WTC11 (cell line): Measurements from ENCODE around the gene SLCO1B3. TPM values are rescaled to one million over a fixed set of nuclear protein-coding genes. Genes with fewer than 3 reads are reported as not detected.

Experiments
- ATAC-seq: fragments of 200-7000 bp; cut with Tn5 transposase; 2 replicates; pipeline ENCODE4 v1.10.0; 2021; ENCODE audit warnings: mild to moderate bottlenecking, moderate library complexity
- CTCF ChIA-PET: fragments of 300-600 bp; sonication (Branson Sonifier 250); formaldehyde crosslinking; loops from one replicate; lab custom pipeline; 2021; ENCODE audit warnings: antibody characterized with exemption; lab: Charles Lee
- POLR2A ChIA-PET: fragments of 350-600 bp; sonication (Branson Sonifier 250); formaldehyde crosslinking; loops from one replicate; lab custom pipeline; 2021; ENCODE audit warnings: antibody characterized with exemption; lab: Charles Lee
- DNase-seq: peaks from one replicate; pipeline ENCODE4 v3.0.0; 2021; ENCODE audit warnings: low spot score
- H3K27ac Mint-ChIP-seq: 2 replicates; pipeline ENCODE4 v1.8.0; 2021; ENCODE audit warnings: mixed read lengths
- H3K27me3 Mint-ChIP-seq: 2 replicates; pipeline ENCODE4 v1.8.0; 2021; ENCODE audit warnings: low read depth, mild to moderate bottlenecking, moderate library complexity, mixed read lengths
- H3K36me3 Mint-ChIP-seq: 2 replicates; pipeline ENCODE4 v1.8.0; 2021; ENCODE audit warnings: mixed read lengths
- H3K4me1 Mint-ChIP-seq: 2 replicates; pipeline ENCODE4 v1.8.0; 2022; ENCODE audit warnings: mixed read lengths
- H3K4me3 Mint-ChIP-seq: 2 replicates; pipeline ENCODE4 v1.8.0; 2021; ENCODE audit warnings: mild to moderate bottlenecking, moderate library complexity, mixed read lengths
- H3K9me3 Mint-ChIP-seq: 2 replicates; pipeline ENCODE4 v1.8.0; 2021; ENCODE audit warnings: mixed read lengths
- ARID4B ChIP-seq: sonication (generic); formaldehyde crosslinking; IDR thresholded peaks from 2 replicates; pipeline ENCODE4 v1.8.0; 2023; ENCODE audit warnings: missing genetic modification reagents, mild to moderate bottlenecking, borderline replicate concordance
- ESRRA ChIP-seq: sonication (generic); formaldehyde crosslinking; IDR thresholded peaks from 2 replicates; pipeline ENCODE4 v1.8.1; 2022; ENCODE audit warnings: mild to moderate bottlenecking, missing genetic modification reagents, borderline replicate concordance
- FOXK1 ChIP-seq: sonication (generic); formaldehyde crosslinking; IDR thresholded peaks from 2 replicates; pipeline ENCODE4 v1.8.0; 2022; ENCODE audit warnings: mild to moderate bottlenecking, moderate library complexity, missing genetic modification reagents
- GABPB1 ChIP-seq: sonication (generic); formaldehyde crosslinking; IDR thresholded peaks from 2 replicates; pipeline ENCODE4 v1.8.1; 2023; ENCODE audit warnings: mild to moderate bottlenecking, missing genetic modification reagents
- HMGA2 ChIP-seq: fragments of 250-450 bp; sonication (Bioruptor Pico); IDR thresholded peaks from 2 replicates; pipeline ENCODE4 v1.4.0; 2021; ENCODE audit warnings: mild to moderate bottlenecking, moderate library complexity
- IRF2 ChIP-seq: sonication (generic); formaldehyde crosslinking; IDR thresholded peaks from 2 replicates; pipeline ENCODE4 v1.8.0; 2022; ENCODE audit warnings: low read depth, missing genetic modification reagents, borderline replicate concordance
- MLX ChIP-seq: sonication (generic); formaldehyde crosslinking; IDR thresholded peaks from 2 replicates; pipeline ENCODE4 v1.8.1; 2023; ENCODE audit warnings: mild to moderate bottlenecking, missing genetic modification reagents, moderate library complexity
- NFATC4 ChIP-seq: fragments of 250-450 bp; sonication (Bioruptor Pico); IDR thresholded peaks from 2 replicates; pipeline ENCODE4 v1.9.0; 2021; ENCODE audit warnings: mild to moderate bottlenecking
- NFYB ChIP-seq: sonication (generic); formaldehyde crosslinking; conservative IDR thresholded peaks from 2 replicates; pipeline ENCODE4 v1.8.0; 2022; ENCODE audit warnings: low read depth, missing genetic modification reagents
- PRRX2 ChIP-seq: fragments of 250-450 bp; sonication (Bioruptor Pico); IDR thresholded peaks from 2 replicates; pipeline ENCODE4 v1.8.0; 2021; ENCODE audit warnings: mild to moderate bottlenecking
- SOX15 ChIP-seq: fragments of 250-450 bp; sonication (Bioruptor Pico); IDR thresholded peaks from 2 replicates; pipeline ENCODE4 v1.9.0; 2021; ENCODE audit warnings: mild to moderate bottlenecking
- ZNF121 ChIP-seq: sonication (generic); formaldehyde crosslinking; IDR thresholded peaks from 2 replicates; pipeline ENCODE4 v1.8.0; 2023; ENCODE audit warnings: missing genetic modification reagents
- ZNF263 ChIP-seq: sonication (generic); formaldehyde crosslinking; IDR thresholded peaks from 2 replicates; pipeline ENCODE4 v1.8.1; 2022; ENCODE audit warnings: low read depth, mild to moderate bottlenecking, moderate library complexity, missing genetic modification reagents
- ZNF416 ChIP-seq: fragments of 250-450 bp; sonication (Bioruptor Pico); IDR thresholded peaks from 2 replicates; pipeline ENCODE4 v1.9.0; 2021; ENCODE audit warnings: mild to moderate bottlenecking, inconsistent platforms
- total RNA-seq: library from RNA; stranded (reverse); gene quantifications from 3 replicates; pipeline ENCODE4 v1.2.3, GENCODE V29; 2021
- TF ChIP-seq, protein P1 (sequence below): fragments of 250-450 bp; sonication (Bioruptor Pico); IDR thresholded peaks from 2 replicates; pipeline ENCODE4 v1.9.0; 2021; ENCODE audit warnings: mild to moderate bottlenecking, borderline replicate concordance
- TF ChIP-seq, protein P2 (sequence below): sonication (generic); formaldehyde crosslinking; conservative IDR thresholded peaks from 2 replicates; pipeline ENCODE4 v1.8.1; 2022; ENCODE audit warnings: mild to moderate bottlenecking, missing genetic modification reagents
- TF ChIP-seq, protein P3 (sequence below): fragments of 250-450 bp; sonication (Bioruptor Pico); IDR thresholded peaks from 2 replicates; pipeline ENCODE4 v1.9.0; 2021; ENCODE audit warnings: mild to moderate bottlenecking
- TF ChIP-seq, protein P4 (sequence below): fragments of 250-450 bp; sonication (Bioruptor Pico); IDR thresholded peaks from 2 replicates; pipeline ENCODE4 v1.9.0; 2021; ENCODE audit warnings: mild to moderate bottlenecking
- TF ChIP-seq, protein P5 (sequence below): sonication (generic); formaldehyde crosslinking; IDR thresholded peaks from 2 replicates; pipeline ENCODE4 v1.8.0; 2022; ENCODE audit warnings: missing genetic modification reagents

SLCO1B3 gene
- total RNA-seq, 1 experiment from 2014 or later: not detected

DNA sequence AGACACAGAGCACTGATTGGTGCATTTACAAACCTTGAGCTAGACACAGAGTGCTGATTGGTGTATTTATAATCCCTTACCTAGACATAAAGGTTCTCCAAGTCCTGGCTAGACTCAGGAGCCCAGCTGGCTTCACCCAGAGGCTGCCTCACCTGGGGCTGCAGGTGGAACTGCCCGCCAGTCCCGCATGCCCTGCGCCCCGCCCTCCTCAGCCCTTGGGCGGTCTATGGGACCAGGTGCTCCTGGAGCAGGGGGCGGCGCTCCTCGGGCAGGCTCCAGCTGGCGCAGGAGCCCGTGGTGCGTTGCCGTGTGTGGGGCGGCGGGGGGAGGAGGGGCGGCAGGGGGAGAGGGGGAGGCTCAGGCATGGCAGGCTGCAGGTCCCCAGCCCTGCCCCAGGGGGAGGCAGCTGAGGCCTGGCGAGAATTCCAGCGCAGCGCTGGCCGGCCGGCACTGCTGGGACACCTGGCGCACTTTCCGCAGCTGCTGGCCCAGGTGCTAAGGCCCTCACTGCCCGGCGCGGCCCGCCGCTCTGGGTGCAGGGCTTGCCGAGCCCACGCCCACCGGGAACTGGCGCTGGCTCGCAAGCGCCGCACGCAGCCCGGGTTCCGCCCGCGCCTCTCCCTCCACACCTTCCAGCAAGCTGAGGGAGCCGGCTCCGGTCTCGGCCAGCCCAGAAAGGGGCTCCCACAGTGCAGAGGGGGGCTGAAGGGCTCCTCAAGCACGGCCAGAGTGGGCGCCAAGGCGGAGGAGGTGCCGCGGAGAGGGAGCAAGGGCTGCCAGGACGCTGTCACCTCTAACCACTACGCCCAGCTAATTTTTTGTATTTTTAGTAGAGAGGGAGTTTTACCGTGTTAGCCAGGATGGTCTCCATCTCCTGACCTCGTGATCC is 3.1 kb upstream of the SLCO1B3 start (continued):
- TF ChIP-seq MLX (CRISPR knock-in tag) (no peak), FOXK1 (no peak), PRRX2 (no peak), ESRRA (no peak), NFATC4 (no peak), NFYB (CRISPR knock-in tag) (no peak), IRF2 (CRISPR knock-in tag) (no peak), SOX15 (CRISPR knock-in tag) (no peak), ZNF263 (CRISPR knock-in tag) (no peak), HMGA2 (CRISPR knock-in tag) (no peak)
- TF ChIP-seq, protein P1, sequence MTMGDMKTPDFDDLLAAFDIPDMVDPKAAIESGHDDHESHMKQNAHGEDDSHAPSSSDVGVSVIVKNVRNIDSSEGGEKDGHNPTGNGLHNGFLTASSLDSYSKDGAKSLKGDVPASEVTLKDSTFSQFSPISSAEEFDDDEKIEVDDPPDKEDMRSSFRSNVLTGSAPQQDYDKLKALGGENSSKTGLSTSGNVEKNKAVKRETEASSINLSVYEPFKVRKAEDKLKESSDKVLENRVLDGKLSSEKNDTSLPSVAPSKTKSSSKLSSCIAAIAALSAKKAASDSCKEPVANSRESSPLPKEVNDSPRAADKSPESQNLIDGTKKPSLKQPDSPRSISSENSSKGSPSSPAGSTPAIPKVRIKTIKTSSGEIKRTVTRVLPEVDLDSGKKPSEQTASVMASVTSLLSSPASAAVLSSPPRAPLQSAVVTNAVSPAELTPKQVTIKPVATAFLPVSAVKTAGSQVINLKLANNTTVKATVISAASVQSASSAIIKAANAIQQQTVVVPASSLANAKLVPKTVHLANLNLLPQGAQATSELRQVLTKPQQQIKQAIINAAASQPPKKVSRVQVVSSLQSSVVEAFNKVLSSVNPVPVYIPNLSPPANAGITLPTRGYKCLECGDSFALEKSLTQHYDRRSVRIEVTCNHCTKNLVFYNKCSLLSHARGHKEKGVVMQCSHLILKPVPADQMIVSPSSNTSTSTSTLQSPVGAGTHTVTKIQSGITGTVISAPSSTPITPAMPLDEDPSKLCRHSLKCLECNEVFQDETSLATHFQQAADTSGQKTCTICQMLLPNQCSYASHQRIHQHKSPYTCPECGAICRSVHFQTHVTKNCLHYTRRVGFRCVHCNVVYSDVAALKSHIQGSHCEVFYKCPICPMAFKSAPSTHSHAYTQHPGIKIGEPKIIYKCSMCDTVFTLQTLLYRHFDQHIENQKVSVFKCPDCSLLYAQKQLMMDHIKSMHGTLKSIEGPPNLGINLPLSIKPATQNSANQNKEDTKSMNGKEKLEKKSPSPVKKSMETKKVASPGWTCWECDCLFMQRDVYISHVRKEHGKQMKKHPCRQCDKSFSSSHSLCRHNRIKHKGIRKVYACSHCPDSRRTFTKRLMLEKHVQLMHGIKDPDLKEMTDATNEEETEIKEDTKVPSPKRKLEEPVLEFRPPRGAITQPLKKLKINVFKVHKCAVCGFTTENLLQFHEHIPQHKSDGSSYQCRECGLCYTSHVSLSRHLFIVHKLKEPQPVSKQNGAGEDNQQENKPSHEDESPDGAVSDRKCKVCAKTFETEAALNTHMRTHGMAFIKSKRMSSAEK (CRISPR knock-in tag): no peak
- TF ChIP-seq, protein P2, sequence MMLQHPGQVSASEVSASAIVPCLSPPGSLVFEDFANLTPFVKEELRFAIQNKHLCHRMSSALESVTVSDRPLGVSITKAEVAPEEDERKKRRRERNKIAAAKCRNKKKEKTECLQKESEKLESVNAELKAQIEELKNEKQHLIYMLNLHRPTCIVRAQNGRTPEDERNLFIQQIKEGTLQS (CRISPR knock-in tag): no peak

GRCh38 chr12:20808521-20808920 is 2.0 kb upstream of the SLCO1B3 start:
- CTCF ChIA-PET: no interaction called here
- Mint-ChIP-seq H3K9me3 (peaks cover 10% of the 10 kb centered on the region), H3K4me3 (no peak overlapping the region), H3K27ac (no peak overlapping the region)
- peak; percentile 42; the same call in 1 of the 2 replicates for TF ChIP-seq GABPB1 (CRISPR knock-in tag)
- TF ChIP-seq, protein P3, sequence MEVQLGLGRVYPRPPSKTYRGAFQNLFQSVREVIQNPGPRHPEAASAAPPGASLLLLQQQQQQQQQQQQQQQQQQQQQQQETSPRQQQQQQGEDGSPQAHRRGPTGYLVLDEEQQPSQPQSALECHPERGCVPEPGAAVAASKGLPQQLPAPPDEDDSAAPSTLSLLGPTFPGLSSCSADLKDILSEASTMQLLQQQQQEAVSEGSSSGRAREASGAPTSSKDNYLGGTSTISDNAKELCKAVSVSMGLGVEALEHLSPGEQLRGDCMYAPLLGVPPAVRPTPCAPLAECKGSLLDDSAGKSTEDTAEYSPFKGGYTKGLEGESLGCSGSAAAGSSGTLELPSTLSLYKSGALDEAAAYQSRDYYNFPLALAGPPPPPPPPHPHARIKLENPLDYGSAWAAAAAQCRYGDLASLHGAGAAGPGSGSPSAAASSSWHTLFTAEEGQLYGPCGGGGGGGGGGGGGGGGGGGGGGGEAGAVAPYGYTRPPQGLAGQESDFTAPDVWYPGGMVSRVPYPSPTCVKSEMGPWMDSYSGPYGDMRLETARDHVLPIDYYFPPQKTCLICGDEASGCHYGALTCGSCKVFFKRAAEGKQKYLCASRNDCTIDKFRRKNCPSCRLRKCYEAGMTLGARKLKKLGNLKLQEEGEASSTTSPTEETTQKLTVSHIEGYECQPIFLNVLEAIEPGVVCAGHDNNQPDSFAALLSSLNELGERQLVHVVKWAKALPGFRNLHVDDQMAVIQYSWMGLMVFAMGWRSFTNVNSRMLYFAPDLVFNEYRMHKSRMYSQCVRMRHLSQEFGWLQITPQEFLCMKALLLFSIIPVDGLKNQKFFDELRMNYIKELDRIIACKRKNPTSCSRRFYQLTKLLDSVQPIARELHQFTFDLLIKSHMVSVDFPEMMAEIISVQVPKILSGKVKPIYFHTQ: no peak
- TF ChIP-seq ARID4B (CRISPR knock-in tag): no peak
- TF ChIP-seq ZNF121: no peak
- no peak for TF ChIP-seq ZNF416 (CRISPR knock-in tag)
- TF ChIP-seq, protein P4, sequence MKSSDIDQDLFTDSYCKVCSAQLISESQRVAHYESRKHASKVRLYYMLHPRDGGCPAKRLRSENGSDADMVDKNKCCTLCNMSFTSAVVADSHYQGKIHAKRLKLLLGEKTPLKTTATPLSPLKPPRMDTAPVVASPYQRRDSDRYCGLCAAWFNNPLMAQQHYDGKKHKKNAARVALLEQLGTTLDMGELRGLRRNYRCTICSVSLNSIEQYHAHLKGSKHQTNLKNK (CRISPR knock-in tag): no peak
- TF ChIP-seq, protein P5, sequence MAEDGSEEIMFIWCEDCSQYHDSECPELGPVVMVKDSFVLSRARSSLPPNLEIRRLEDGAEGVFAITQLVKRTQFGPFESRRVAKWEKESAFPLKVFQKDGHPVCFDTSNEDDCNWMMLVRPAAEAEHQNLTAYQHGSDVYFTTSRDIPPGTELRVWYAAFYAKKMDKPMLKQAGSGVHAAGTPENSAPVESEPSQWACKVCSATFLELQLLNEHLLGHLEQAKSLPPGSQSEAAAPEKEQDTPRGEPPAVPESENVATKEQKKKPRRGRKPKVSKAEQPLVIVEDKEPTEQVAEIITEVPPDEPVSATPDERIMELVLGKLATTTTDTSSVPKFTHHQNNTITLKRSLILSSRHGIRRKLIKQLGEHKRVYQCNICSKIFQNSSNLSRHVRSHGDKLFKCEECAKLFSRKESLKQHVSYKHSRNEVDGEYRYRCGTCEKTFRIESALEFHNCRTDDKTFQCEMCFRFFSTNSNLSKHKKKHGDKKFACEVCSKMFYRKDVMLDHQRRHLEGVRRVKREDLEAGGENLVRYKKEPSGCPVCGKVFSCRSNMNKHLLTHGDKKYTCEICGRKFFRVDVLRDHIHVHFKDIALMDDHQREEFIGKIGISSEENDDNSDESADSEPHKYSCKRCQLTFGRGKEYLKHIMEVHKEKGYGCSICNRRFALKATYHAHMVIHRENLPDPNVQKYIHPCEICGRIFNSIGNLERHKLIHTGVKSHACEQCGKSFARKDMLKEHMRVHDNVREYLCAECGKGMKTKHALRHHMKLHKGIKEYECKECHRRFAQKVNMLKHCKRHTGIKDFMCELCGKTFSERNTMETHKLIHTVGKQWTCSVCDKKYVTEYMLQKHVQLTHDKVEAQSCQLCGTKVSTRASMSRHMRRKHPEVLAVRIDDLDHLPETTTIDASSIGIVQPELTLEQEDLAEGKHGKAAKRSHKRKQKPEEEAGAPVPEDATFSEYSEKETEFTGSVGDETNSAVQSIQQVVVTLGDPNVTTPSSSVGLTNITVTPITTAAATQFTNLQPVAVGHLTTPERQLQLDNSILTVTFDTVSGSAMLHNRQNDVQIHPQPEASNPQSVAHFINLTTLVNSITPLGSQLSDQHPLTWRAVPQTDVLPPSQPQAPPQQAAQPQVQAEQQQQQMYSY (CRISPR knock-in tag): no peak
- TF ChIP-seq, all 79 proteins: peak for 1
- no peak for ATAC-seq
- POLR2A ChIA-PET: no interaction called here
- Mint-ChIP-seq H3K4me1 (no peaks in the 10 kb centered on the region), H3K36me3 (no peaks in the 10 kb centered on the region), H3K27me3 (no peaks in the 10 kb centered on the region)
- no peak for DNase-seq
